Measurements from ENCODE around the gene DCC. TPM values are rescaled to one million over a fixed set of nuclear protein-coding genes. Genes with fewer than 3 reads are reported as not detected.

DCC gene
- polyA plus RNA-seq, 1 experiment, result 0.15 TPM

GRCh38 chr18:52682260-52682659 lies 342.3 kb downstream of the DCC start:
- ChIA-PET POLR2A (no interaction called here), CTCF (no interaction called here)
- H3K36me3 ChIP-seq (ENCODE audit: control insufficient read depth, insufficient read depth, low read length), result no peaks in the 10 kb centered on the region
- TF ChIP-seq CTCF (IDR thresholded peaks at IDR 0.05; ENCODE audit: insufficient read depth, low read depth, low read length), result no peak
- no peak overlapping the region for H3K4me3 ChIP-seq (ENCODE audit: low read depth, low read length)
- H3K27me3 ChIP-seq (ENCODE audit: control insufficient read depth, insufficient read depth, low read length), result no peaks in the 10 kb centered on the region
- no peak for DNase-seq (ENCODE audit: low read depth)

GRCh38 chr18:52685316-52685715 lies 345.3 kb downstream of the DCC start:
- no peak for TF ChIP-seq CTCF (IDR thresholded peaks at IDR 0.05; ENCODE audit: insufficient read depth, low read depth, low read length)
- POLR2A ChIA-PET, result no interaction called here
- CTCF ChIA-PET, result no interaction called here
- no peak for DNase-seq (ENCODE audit: low read depth)
- H3K4me3 ChIP-seq (ENCODE audit: low read depth, low read length), result no peak overlapping the region
- no peaks in the 10 kb centered on the region for H3K36me3 ChIP-seq (ENCODE audit: control insufficient read depth, insufficient read depth, low read length)
- no peaks in the 10 kb centered on the region for H3K27me3 ChIP-seq (ENCODE audit: control insufficient read depth, insufficient read depth, low read length)

- ChIA-PET CTCF (no interaction called here), POLR2A (no interaction called here)
- Histone ChIP-seq H3K4me3 (ENCODE audit: low read depth, low read length) (no peak overlapping the region), H3K36me3 (ENCODE audit: control insufficient read depth, insufficient read depth, low read length) (no peaks in the 10 kb centered on the region), H3K27me3 (ENCODE audit: control insufficient read depth, insufficient read depth, low read length) (no peaks in the 10 kb centered on the region)
- no peak for DNase-seq (ENCODE audit: low read depth)
- no peak for TF ChIP-seq CTCF (IDR thresholded peaks at IDR 0.05; ENCODE audit: insufficient read depth, low read depth, low read length)
These were observed 351.8 kb downstream of the DCC start for GRCh38 chr18:52691841-52692240.

GRCh38 chr18:52694804-52695203 lies 354.8 kb downstream of the DCC start:
- H3K36me3 ChIP-seq (ENCODE audit: control insufficient read depth, insufficient read depth, low read length), result no peaks in the 10 kb centered on the region
- no peaks in the 10 kb centered on the region for H3K27me3 ChIP-seq (ENCODE audit: control insufficient read depth, insufficient read depth, low read length)
- no peak for DNase-seq (ENCODE audit: low read depth)
- no peak overlapping the region for H3K4me3 ChIP-seq (ENCODE audit: low read depth, low read length)
- TF ChIP-seq CTCF (IDR thresholded peaks at IDR 0.05; ENCODE audit: insufficient read depth, low read depth, low read length), result peak; percentile 19; the same call in 1 of the 2 replicates
- POLR2A ChIA-PET, result no interaction called here
- CTCF ChIA-PET, result no interaction called here

GRCh38 chr18:52700116-52700515 lies 360.1 kb downstream of the DCC start:
- ChIA-PET CTCF (no interaction called here), POLR2A (no interaction called here)
- Histone ChIP-seq H3K4me3 (ENCODE audit: low read depth, low read length) (no peak overlapping the region), H3K27me3 (ENCODE audit: control insufficient read depth, insufficient read depth, low read length) (no peaks in the 10 kb centered on the region), H3K36me3 (ENCODE audit: control insufficient read depth, insufficient read depth, low read length) (no peaks in the 10 kb centered on the region)
- TF ChIP-seq CTCF (IDR thresholded peaks at IDR 0.05; ENCODE audit: insufficient read depth, low read depth, low read length), result no peak
- DNase-seq (ENCODE audit: low read depth), result no peak
